GM12891 (cell line): Measurements from ENCODE around the gene CNTN4.

Experiments used
- DNase-seq: peaks from one replicate; pipeline ENCODE4 v3.0.0; 2011; ENCODE audit warnings: low spot score; ENCODE audit not compliant: insufficient read length
- FAIRE-seq: peaks from 2 replicates; lab custom pipeline; 2011; peaks lifted over from hg19 to GRCh38; lab: Jason Lieb, UNC
- PAX5 ChIP-seq: IDR thresholded peaks from 2 replicates; pipeline ENCODE4 v1.6.1; 2011; ENCODE audit warnings: low read length, moderate library complexity, mild to moderate bottlenecking; ENCODE audit not compliant: insufficient read depth, severe bottlenecking
- POLR2A ChIP-seq: IDR thresholded peaks from 2 replicates; pipeline ENCODE4 v1.6.1; 2011; ENCODE audit warnings: low read depth, low read length, control low read depth
- POLR2AphosphoS5 ChIP-seq: IDR thresholded peaks from 2 replicates; pipeline ENCODE4 v1.6.1; 2011; ENCODE audit warnings: low read depth, low read length, control low read depth
- POU2F2 ChIP-seq: IDR thresholded peaks from 2 replicates; pipeline ENCODE4 v1.6.1; 2011; ENCODE audit warnings: low read depth, mild to moderate bottlenecking, control low read depth, low read length, moderate library complexity
- SPI1 ChIP-seq: IDR thresholded peaks from 2 replicates; pipeline ENCODE4 v1.6.1; 2011; ENCODE audit warnings: low read depth, low read length, control low read depth
- TAF1 ChIP-seq: IDR thresholded peaks from 2 replicates; pipeline ENCODE4 v1.6.1; 2011; ENCODE audit warnings: low read depth, low read length, control low read depth

Gene CNTN4

GRCh38 chr3:2771741-2772140 lies 673.1 kb downstream of the CNTN4 start:
- TF ChIP-seq POLR2A: no peak
- no peak for TF ChIP-seq TAF1
- no peak for TF ChIP-seq SPI1
- no peak for TF ChIP-seq POLR2AphosphoS5
- TF ChIP-seq PAX5: no peak
- no peak for TF ChIP-seq POU2F2
- DNase-seq (no peak), FAIRE-seq (no peak)

GRCh38 chr3:2772803-2773202 lies 674.1 kb downstream of the CNTN4 start:
- DNase-seq (no peak), FAIRE-seq (no peak)
- no peak for TF ChIP-seq POLR2AphosphoS5
- TF ChIP-seq POU2F2: no peak
- TF ChIP-seq POLR2A: no peak
- TF ChIP-seq SPI1: no peak
- TF ChIP-seq TAF1: no peak
- TF ChIP-seq PAX5: no peak

GRCh38 chr3:2774481-2775249 lies 676.0 kb downstream of the CNTN4 start:
- no peak for DNase-seq
- no peak for FAIRE-seq
- TF ChIP-seq POLR2AphosphoS5: no peak
- no peak for TF ChIP-seq SPI1
- TF ChIP-seq POU2F2: no peak
- TF ChIP-seq POLR2A: no peak
- TF ChIP-seq PAX5: no peak
- no peak for TF ChIP-seq TAF1

- no peak for TF ChIP-seq SPI1
- TF ChIP-seq POLR2A: no peak
- no peak for TF ChIP-seq POU2F2
- TF ChIP-seq POLR2AphosphoS5: no peak
- FAIRE-seq (no peak), DNase-seq (no peak)
Observed at GRCh38 chr3:2783261-2783660, 684.6 kb downstream of the CNTN4 start.

- no peak for DNase-seq
- no peak for FAIRE-seq
- TF ChIP-seq SPI1 (no peak), POU2F2 (no peak), TAF1 (no peak), POLR2AphosphoS5 (no peak), PAX5 (no peak), POLR2A (no peak)
Observed at GRCh38 chr3:2784627-2785026, 686.0 kb downstream of the CNTN4 start.

GRCh38 chr3:2790266-2790815 lies 691.7 kb downstream of the CNTN4 start:
- DNase-seq (no peak), FAIRE-seq (no peak)
- no peak for TF ChIP-seq PAX5
- no peak for TF ChIP-seq POLR2AphosphoS5
- TF ChIP-seq SPI1: no peak
- no peak for TF ChIP-seq TAF1
- TF ChIP-seq POU2F2: no peak
- no peak for TF ChIP-seq POLR2A

GRCh38 chr3:2792432-2792831 lies 693.8 kb downstream of the CNTN4 start:
- no peak for FAIRE-seq
- TF ChIP-seq POLR2A: no peak
- TF ChIP-seq PAX5: no peak
- TF ChIP-seq POLR2AphosphoS5: no peak
- no peak for TF ChIP-seq TAF1
- no peak for TF ChIP-seq SPI1
- no peak for TF ChIP-seq POU2F2
- DNase-seq: no peak

GRCh38 chr3:2793987-2794386 lies 695.3 kb downstream of the CNTN4 start:
- TF ChIP-seq TAF1 (no peak), POLR2A (no peak), PAX5 (no peak), POU2F2 (no peak), SPI1 (no peak), POLR2AphosphoS5 (no peak)
- DNase-seq (no peak), FAIRE-seq (no peak)

GRCh38 chr3:2802429-2802828 lies 703.8 kb downstream of the CNTN4 start:
- FAIRE-seq (no peak), DNase-seq (no peak)
- TF ChIP-seq SPI1 (no peak), TAF1 (no peak), POLR2AphosphoS5 (no peak), POU2F2 (no peak), POLR2A (no peak), PAX5 (no peak)

- DNase-seq (no peak), FAIRE-seq (no peak)
- TF ChIP-seq PAX5: no peak
Observed at GRCh38 chr3:2807514-2807913, 708.8 kb downstream of the CNTN4 start.
